Measurements from ENCODE around the gene GPR156.
A peak's percentile ranks its signal among the peaks of the same experiment; 100 is the strongest.

GPR156 gene

DNA sequence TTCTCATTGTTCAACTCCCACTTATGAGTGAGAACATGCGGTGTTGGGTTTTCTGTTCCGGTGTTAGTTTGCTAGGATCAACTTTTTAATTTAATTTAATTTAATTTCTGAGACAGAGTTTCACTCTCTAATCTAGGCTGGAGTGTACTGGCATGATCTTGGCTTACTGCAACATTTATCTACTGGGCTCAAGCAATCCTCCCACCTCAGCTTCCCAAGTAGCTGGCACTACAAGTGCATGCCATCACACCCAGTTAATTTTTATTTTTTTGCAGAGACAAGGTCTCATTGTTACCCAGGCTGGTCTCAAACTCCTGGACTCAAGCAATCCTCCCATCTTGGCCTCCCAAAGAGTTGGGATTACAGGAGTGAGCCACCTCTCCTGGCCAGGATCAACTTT is 82.7 kb downstream of the GPR156 start:
- Histone ChIP-seq H3K9ac (ENCODE audit: low read length) (no peak overlapping the region), H3K36me3 (ENCODE audit: insufficient read depth, low read length) (no peaks in the 10 kb centered on the region), H3K27ac (ENCODE audit: low read depth, low read length, poor library complexity, severe bottlenecking) (no peak overlapping the region), H3K27me3 (ENCODE audit: insufficient read depth, low read length) (no peaks in the 10 kb centered on the region), H3K4me3 (ENCODE audit: low read depth, low read length, poor library complexity, severe bottlenecking) (no peak overlapping the region), H3K4me1 (ENCODE audit: insufficient read depth, low read length, severe bottlenecking) (no peaks in the 10 kb centered on the region), H3K9me3 (ENCODE audit: low read length) (no peaks in the 10 kb centered on the region), H2AFZ (ENCODE audit: low read length) (no peak overlapping the region), H4K20me1 (ENCODE audit: insufficient read depth, low read length) (no peaks in the 10 kb centered on the region), H3K9me2 (ENCODE audit: low read depth, low read length) (no peaks in the 10 kb centered on the region), H3F3A (ENCODE audit: insufficient read depth, low read length) (no peaks in the 10 kb centered on the region), H3K79me2 (ENCODE audit: insufficient read depth, low read length) (no peaks in the 10 kb centered on the region), H3K4me2 (ENCODE audit: low read length) (no peak overlapping the region)
- TF ChIP-seq, protein P1, sequence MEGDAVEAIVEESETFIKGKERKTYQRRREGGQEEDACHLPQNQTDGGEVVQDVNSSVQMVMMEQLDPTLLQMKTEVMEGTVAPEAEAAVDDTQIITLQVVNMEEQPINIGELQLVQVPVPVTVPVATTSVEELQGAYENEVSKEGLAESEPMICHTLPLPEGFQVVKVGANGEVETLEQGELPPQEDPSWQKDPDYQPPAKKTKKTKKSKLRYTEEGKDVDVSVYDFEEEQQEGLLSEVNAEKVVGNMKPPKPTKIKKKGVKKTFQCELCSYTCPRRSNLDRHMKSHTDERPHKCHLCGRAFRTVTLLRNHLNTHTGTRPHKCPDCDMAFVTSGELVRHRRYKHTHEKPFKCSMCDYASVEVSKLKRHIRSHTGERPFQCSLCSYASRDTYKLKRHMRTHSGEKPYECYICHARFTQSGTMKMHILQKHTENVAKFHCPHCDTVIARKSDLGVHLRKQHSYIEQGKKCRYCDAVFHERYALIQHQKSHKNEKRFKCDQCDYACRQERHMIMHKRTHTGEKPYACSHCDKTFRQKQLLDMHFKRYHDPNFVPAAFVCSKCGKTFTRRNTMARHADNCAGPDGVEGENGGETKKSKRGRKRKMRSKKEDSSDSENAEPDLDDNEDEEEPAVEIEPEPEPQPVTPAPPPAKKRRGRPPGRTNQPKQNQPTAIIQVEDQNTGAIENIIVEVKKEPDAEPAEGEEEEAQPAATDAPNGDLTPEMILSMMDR (IDR thresholded peaks at IDR 0.05; ENCODE audit: low read length): no peak
- no peak for TF ChIP-seq EZH2 (IDR thresholded peaks at IDR 0.05; ENCODE audit: borderline replicate concordance, low read length)

DNA sequence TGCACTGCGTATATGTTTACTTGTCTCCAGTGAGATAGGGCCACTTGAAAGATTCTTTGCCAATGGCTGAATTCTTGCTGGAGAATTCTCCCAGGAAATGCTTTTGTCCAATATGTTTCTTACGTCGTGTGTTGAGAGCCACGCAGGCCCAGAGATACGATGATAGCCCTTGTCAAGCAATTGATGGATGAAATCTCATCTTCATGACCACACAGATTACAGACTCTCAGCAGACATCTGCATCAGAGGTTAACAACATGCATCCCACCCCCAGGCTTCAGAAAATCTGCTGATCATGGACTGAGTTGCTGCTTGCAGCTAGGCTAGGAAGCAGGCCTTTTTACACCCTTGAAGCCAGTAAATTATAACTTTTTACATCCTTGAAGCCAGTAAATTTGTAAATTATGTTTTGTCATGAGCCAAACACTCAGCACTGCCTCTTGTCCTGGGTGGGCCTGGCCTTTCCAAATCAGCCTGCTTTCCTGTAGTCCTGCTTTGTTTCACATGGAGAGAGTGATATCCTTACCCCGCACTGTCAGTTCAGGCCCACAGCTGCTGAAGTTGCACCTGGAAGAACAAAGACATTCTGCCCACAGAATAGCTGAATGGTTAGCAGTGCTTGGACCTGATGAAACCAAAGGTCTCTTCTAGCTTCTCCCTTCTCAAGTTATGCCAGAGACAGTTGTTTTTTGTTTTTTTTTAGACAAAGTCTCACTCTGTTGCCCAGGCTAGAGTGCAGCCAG is 84.4 kb downstream of the GPR156 start:
- Histone ChIP-seq H3K9me3 (ENCODE audit: low read length) (no peaks in the 10 kb centered on the region), H4K20me1 (ENCODE audit: insufficient read depth, low read length) (no peaks in the 10 kb centered on the region), H3K36me3 (ENCODE audit: insufficient read depth, low read length) (no peaks in the 10 kb centered on the region), H3K27me3 (ENCODE audit: insufficient read depth, low read length) (no peaks in the 10 kb centered on the region), H3F3A (ENCODE audit: insufficient read depth, low read length) (no peaks in the 10 kb centered on the region), H3K27ac (ENCODE audit: low read depth, low read length, poor library complexity, severe bottlenecking) (no peak overlapping the region), H3K4me1 (ENCODE audit: insufficient read depth, low read length, severe bottlenecking) (no peaks in the 10 kb centered on the region), H2AFZ (ENCODE audit: low read length) (no peak overlapping the region), H3K79me2 (ENCODE audit: insufficient read depth, low read length) (no peaks in the 10 kb centered on the region), H3K4me3 (ENCODE audit: low read depth, low read length, poor library complexity, severe bottlenecking) (no peak overlapping the region), H3K9ac (ENCODE audit: low read length) (no peak overlapping the region), H3K4me2 (ENCODE audit: low read length) (no peak overlapping the region), H3K9me2 (ENCODE audit: low read depth, low read length) (no peaks in the 10 kb centered on the region)
- TF ChIP-seq, protein P1 (IDR thresholded peaks at IDR 0.05; ENCODE audit: low read length): no peak
- no peak for TF ChIP-seq EZH2 (IDR thresholded peaks at IDR 0.05; ENCODE audit: borderline replicate concordance, low read length)

DNA sequence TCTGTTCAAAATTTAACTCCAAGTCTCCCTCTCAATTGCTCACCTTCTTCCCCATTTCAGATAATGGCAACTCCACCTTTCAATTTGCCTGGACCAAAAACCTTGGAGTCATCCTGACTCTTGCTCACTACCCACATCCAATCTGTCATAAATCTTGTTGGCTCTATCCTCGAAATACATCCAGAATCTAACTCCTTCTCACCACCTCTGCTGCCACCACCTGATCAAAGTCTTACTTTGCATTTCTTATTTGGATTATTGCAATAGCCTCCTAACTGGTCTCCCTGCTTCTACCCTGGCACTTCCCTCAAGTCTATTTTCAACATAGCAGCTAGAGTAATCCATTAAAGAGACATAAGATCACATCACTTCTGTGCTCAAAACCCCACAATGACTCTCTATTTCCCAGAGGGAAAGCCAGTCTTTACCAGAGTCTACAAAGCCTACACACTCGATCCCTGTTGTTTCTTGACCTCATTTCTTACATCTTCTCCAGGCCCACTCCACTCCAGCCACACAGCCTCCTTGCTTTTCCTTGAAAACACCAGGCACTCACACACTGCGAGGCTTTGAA is 86.6 kb downstream of the GPR156 start:
- H3K4me3 ChIP-seq (ENCODE audit: low read depth, low read length, poor library complexity, severe bottlenecking): no peak overlapping the region
- H3K9me2 ChIP-seq (ENCODE audit: low read depth, low read length): no peaks in the 10 kb centered on the region
- no peak for TF ChIP-seq EZH2 (IDR thresholded peaks at IDR 0.05; ENCODE audit: borderline replicate concordance, low read length)
- TF ChIP-seq, protein P1 (IDR thresholded peaks at IDR 0.05; ENCODE audit: low read length): peak; percentile 27; the same call in 1 of the 2 replicates
- H3K9ac ChIP-seq (ENCODE audit: low read length): no peak overlapping the region
- H2AFZ ChIP-seq (ENCODE audit: low read length): no peak overlapping the region
- no peaks in the 10 kb centered on the region for H4K20me1 ChIP-seq (ENCODE audit: insufficient read depth, low read length)
- no peak overlapping the region for H3K27ac ChIP-seq (ENCODE audit: low read depth, low read length, poor library complexity, severe bottlenecking)
- no peaks in the 10 kb centered on the region for H3K9me3 ChIP-seq (ENCODE audit: low read length)
- H3K27me3 ChIP-seq (ENCODE audit: insufficient read depth, low read length): no peaks in the 10 kb centered on the region
- no peaks in the 10 kb centered on the region for H3F3A ChIP-seq (ENCODE audit: insufficient read depth, low read length)
- no peaks in the 10 kb centered on the region for H3K79me2 ChIP-seq (ENCODE audit: insufficient read depth, low read length)
- no peak overlapping the region for H3K4me2 ChIP-seq (ENCODE audit: low read length)
- no peaks in the 10 kb centered on the region for H3K36me3 ChIP-seq (ENCODE audit: insufficient read depth, low read length)
- H3K4me1 ChIP-seq (ENCODE audit: insufficient read depth, low read length, severe bottlenecking): no peaks in the 10 kb centered on the region

Data from OCI-LY1 (cell line).